IgD-negative memory B cell (primary cell): Measurements from ENCODE around the gene F3. TPM values are rescaled to one million over a fixed set of nuclear protein-coding genes. Genes with fewer than 3 reads are reported as not detected.
"Not testable (repeated sequence)": the region's sequence is repeated elsewhere in the genome, so short reads cannot be mapped to it uniquely, and the experiment has no call there.

Experiments used
- H3K27ac Mint-ChIP-seq, 3 donors: one replicate each; pipeline ENCODE4 v1.8.0; 2020 to 2022; ENCODE audit warnings: mild to moderate bottlenecking in 3 of 3, mixed read lengths in 3 of 3, moderate library complexity in 1 of 3
- H3K27me3 Mint-ChIP-seq: one replicate; pipeline ENCODE4 v1.8.0; 2021; ENCODE audit warnings: mixed read lengths
- H3K36me3 Mint-ChIP-seq: one replicate; pipeline ENCODE4 v1.8.0; 2020; ENCODE audit warnings: mild to moderate bottlenecking, mixed read lengths
- H3K4me1 Mint-ChIP-seq, 3 donors: one replicate each; pipeline ENCODE4 v1.8.0; 2020 to 2022; ENCODE audit warnings: mixed read lengths in 3 of 3, mild to moderate bottlenecking in 1 of 3
- H3K4me3 Mint-ChIP-seq, 4 donors: one replicate each; pipeline ENCODE4 v1.8.0; 2020 to 2022; ENCODE audit warnings: mild to moderate bottlenecking in 4 of 4, mixed read lengths in 4 of 4, moderate library complexity in 3 of 4
- H3K9me3 Mint-ChIP-seq, 3 donors: one replicate each; pipeline ENCODE4 v1.8.0; 2020 to 2021; ENCODE audit warnings: mixed read lengths in 3 of 3, mild to moderate bottlenecking in 1 of 3
- polyA plus RNA-seq: library from polyadenylated mRNA; unstranded; fragments of 300-500 nt; fragmentation: Illumina TruSeq; gene quantifications from one replicate; pipeline ENCODE4 v1.2.3, GENCODE V29; 2021

The F3 gene
- polyA plus RNA-seq = not detected

DNA sequence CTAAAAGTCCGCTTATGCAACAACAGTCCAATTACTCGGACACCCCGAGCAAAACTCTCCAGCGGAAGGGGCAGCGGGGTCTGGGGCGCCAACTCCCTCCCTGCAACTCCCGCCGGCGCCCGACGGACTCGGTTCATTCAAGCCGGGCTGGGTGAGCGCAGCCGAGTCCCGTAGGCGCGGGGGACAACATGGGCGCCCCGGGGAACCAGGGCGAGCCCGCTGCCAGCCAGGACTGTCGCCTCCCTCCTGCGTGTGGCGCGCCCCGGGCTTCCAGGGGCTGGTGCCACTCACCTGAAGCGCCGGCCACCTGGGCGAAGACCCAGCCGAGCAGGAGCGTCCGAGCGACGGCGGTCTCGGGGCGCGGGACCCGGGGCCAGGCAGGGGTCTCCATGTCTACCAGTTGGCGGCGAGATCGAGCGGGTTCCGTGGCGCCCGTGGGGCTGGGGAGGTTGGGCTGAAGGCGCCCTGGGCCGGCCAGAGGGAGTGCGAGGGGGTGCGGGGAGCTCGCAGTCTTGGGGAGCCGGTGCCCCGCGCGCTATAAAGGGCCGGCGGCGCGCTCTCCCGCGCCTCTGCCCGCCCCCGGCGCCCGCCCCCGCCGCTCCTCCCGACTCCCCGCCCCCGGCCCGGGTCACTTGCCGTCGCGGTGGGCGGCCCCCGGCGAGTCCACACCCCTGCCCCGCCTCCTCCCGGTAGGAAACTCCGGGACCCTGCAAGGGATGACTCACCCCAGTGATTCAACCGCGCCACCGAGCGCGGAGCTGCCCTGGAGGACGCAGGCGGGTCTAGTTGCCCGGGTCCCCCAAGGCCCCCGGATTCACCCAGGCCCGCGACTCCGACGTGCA is at the start of gene F3:
F3 (minus strand) TSS at position 514 of the 842 bp plus-strand sequence; CDS start at position 391, 123 bp downstream.
- H3K27ac Mint-ChIP-seq = no peak within 1 kb of the TSS
- H3K4me3 Mint-ChIP-seq = peak within 1 kb of the TSS; percentile 69 to 91 (median 85)

DNA sequence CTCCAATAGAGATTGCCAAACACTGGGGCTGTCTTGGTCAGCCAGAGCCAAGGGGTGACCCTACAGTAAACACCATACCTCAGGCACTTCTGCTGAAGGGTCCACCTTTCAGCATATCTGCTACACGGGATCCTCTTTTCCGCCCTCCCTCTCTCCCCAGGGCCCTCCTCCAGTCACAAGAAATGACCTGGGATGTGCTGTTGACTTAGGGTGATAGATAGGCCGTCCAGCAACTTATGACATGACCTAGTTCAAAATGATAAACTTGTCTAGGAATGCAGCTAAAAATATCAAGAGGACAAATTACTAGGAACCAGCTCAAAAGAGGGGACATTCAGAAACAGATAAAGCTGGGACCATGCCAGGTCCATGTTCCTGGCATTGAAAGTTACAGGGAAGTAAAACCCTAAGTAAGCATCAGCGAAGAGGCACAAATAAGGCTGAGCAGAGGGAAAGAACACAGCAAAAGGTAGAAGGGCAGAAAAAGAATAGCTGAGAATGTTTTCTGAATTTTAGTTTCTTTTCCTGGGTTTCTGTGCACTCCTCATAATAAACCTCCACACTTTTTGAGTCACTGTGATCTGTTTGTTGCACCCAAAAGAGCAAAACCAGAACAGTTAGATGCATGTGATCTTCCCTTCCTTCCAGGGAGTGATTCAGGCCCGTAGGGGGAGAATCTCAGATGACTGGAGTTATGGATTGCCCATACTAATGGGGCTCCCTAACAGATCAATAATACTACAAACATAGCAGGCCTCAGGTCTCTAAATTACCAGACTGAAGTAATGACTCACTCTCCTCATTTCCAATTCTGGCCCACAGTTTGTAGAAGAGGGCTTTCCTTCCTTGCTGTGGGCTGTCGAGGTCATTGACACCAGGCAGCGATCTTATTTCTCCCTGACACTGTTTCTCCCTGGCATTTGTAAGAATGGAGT is 48.9 kb upstream of the F3 start:
- Mint-ChIP-seq H3K9me3 (no peaks in the 10 kb centered on the region), H3K27me3 (peaks cover 6% of the 10 kb centered on the region), H3K36me3 (no peaks in the 10 kb centered on the region), H3K4me1 (no peaks in the 10 kb centered on the region), H3K27ac (no peak overlapping the region), H3K4me3 (no peak overlapping the region)

More for the DNA sequence above, at the start of gene F3:
- Mint-ChIP-seq H3K27me3 (peaks cover 34% of the 10 kb centered on the region), H3K4me1 (peaks cover 6 to 11% (median 7%) of the 10 kb centered on the region in 3 donors), H3K36me3 (no peaks in the 10 kb centered on the region), H3K9me3 (no peaks in the 10 kb centered on the region)

DNA sequence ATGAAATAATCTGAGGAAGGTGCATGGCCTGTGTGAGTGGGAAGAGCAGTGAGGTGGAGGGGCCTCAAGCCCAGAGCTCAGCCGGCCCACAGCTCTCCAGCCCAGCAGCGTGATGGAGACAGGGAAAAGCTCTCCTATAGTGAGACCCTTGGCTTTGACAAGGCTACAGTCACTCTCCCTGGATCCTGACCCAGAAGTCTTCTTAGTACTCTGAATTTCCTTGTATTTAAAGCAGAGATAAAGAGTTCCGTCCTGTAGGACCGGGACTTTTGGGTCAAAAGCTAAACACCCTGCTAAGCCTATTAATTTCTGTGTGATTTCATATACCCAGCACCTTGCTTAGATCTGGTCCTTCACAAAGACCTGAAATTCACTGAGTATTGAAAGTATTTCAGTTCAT is 48.2 kb upstream of the F3 start:
- H3K27me3 Mint-ChIP-seq = peaks cover 6% of the 10 kb centered on the region

DNA sequence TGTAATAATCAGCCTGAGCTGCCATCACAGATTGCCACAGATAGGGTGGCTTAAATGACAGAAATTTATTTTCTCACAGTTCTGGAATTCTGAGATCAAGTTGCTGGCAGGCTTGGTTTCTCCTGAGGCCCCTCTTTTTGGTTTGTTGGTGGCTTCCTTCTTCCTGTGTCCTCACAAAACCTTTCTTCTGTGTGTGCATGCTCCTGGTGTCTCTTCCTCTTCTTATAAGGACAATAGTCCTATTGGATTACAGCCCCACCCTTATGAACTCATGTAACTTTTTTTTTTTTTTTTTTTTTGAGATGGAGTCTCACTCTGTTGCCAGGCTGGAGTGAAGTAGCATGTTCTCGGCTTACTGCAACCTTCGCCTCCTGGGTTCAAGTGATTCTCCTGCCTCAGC is 41.0 kb upstream of the F3 start:
- Mint-ChIP-seq H3K27me3 (peaks cover 8% of the 10 kb centered on the region), H3K4me3 (no peak overlapping the region), H3K27ac (peak overlapping the region in 1 of 3 donors; percentile 10), H3K9me3 (peaks cover 3 to 15% (median 5%) of the 10 kb centered on the region in 3 donors), H3K4me1 (no peaks in the 10 kb centered on the region), H3K36me3 (peaks cover 2% of the 10 kb centered on the region)

More for the DNA sequence above, 48.2 kb upstream of the F3 start:
- Mint-ChIP-seq H3K4me3 (no peak overlapping the region), H3K9me3 (no peaks in the 10 kb centered on the region), H3K27ac (no peak overlapping the region), H3K4me1 (no peaks in the 10 kb centered on the region), H3K36me3 (no peaks in the 10 kb centered on the region)

DNA sequence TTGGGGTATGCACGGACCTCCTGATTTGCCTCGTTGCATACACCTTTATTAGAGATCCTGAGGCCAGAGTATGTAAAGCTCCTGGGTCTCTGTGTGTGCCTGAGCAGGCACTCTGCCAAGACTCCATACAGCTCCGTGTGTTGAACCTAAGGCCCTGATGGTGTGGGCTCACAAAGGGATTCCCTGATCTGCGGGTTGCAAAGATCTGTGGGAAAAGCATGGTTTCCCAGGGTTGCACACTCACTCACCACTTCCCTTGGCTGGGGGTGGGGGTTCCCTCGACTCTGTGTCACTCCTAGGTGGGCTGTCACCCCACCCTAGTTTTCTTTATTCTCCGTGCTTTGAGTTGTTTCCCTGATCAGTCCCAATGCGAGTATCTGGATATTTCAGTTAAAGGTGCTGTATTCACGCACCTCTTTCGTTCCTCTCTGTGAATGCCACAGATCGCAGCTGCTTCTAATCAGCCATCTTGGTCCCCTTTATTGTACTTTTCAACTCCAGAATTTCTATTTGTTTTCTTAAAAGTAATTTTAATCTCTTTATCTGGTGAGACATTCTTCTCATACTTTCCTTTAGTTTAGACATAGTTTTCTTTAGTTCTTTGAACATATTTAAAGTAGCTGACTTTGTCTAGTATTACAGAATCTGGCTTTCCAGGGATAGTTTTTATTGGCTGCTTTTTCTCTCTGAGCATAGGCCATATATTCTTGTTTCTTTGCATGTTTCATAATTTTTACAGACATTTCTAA is 39.0 kb upstream of the F3 start:
- peaks cover 2% of the 10 kb centered on the region for H3K36me3 Mint-ChIP-seq
- no peak overlapping the region for H3K4me3 Mint-ChIP-seq
- H3K4me1 Mint-ChIP-seq = no peaks in the 10 kb centered on the region
- peaks cover 8 to 22% (median 12%) of the 10 kb centered on the region in 3 donors for H3K9me3 Mint-ChIP-seq
- no peak overlapping the region for H3K27ac Mint-ChIP-seq
- H3K27me3 Mint-ChIP-seq = peaks cover 4% of the 10 kb centered on the region

DNA sequence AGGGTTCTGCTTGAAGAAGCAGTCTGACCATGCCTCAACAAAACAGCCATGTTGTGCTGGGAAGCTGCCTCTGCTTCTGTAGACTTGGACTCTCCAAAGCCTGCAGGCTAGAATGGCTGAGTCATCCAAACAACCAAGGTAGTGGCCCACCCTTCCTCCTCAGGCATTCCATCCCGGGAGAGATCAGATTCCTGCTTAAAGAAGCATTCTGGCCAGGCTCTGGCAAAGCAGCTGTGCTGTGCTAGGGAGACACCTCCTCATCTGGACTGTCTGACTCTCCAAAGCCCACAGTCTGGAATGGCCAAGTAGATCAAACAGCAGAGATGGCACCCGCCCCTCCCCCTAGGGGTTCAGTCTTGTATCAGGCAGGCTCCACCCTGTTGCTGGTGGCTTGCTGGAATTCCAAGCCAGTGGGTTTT is 38.3 kb upstream of the F3 start:
- H3K4me1 Mint-ChIP-seq = no peaks in the 10 kb centered on the region
- peaks cover 8 to 22% (median 12%) of the 10 kb centered on the region in 3 donors for H3K9me3 Mint-ChIP-seq
- H3K27ac Mint-ChIP-seq = no peak overlapping the region
- H3K36me3 Mint-ChIP-seq = peaks cover 2% of the 10 kb centered on the region
- no peak overlapping the region for H3K4me3 Mint-ChIP-seq
- peaks cover 4% of the 10 kb centered on the region for H3K27me3 Mint-ChIP-seq

DNA sequence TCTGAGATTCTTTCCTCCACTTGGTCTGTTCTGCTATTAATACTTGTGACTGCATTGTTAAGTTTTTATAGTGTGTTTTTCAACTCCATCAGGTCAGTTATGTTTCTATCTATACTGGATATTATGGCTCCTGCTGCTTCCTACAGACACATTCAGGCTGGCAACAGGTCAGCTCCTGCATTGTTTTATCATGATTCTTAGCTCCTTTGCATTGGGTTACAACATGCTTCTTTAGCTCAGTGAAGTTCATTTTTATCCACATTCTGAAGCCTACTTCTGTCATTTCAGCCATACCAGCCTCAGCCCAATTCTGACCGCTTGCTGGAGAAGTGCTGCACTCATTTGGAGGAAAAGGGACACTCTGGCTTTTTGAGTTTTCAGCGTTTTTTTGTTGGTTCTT is 37.3 kb upstream of the F3 start:
- H3K4me1 Mint-ChIP-seq = no peaks in the 10 kb centered on the region
- H3K36me3 Mint-ChIP-seq = peaks cover 2% of the 10 kb centered on the region
- H3K4me3 Mint-ChIP-seq = no peak overlapping the region
- H3K27ac Mint-ChIP-seq = no peak overlapping the region
- peaks cover 4% of the 10 kb centered on the region for H3K27me3 Mint-ChIP-seq
- H3K9me3 Mint-ChIP-seq = peaks cover 8 to 23% (median 12%) of the 10 kb centered on the region in 3 donors

DNA sequence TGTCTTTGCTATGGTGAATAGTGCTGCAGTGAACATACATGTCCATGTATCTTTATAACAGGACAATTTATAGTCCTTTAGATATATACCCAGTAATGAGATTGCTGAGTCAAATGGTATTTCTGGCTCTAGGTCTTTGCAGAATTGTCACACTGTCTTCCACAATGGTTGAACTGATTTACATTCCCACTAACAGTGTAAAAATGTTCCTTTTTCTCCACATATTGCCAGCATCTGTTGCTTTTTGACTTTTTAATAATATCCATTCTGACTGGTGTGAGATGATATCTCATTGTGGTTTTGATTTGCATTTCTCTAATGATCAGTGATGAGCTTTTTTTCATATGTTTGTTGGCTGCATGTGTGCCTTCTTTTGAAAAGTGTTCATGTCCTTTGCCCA is 32.4 kb upstream of the F3 start:
- not testable (repeated sequence) for H3K4me3 Mint-ChIP-seq, H3K4me1 Mint-ChIP-seq, H3K27ac Mint-ChIP-seq, H3K36me3 Mint-ChIP-seq, H3K27me3 Mint-ChIP-seq
- peaks cover 9 to 31% (median 23%) of the 10 kb centered on the region in 3 donors for H3K9me3 Mint-ChIP-seq

DNA sequence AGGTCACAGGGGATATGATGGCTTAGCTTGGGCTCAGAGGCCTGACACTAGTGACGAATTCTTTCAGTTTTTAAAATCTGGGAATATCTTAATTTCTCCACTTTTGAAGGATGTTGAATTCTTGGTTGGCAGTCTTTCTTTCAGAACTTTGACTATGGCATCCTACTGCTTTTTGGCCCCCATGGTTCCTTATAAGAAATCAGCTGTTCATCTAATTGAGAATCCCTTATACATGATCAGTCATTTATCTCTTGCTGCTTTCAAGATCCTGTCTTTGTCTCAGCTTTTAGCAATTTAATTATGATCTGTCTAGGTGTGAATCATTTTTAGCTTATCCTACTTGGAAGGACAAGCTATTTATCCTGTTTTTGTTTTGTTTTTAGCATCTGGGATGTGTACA is 31.2 kb upstream of the F3 start:
- H3K27ac Mint-ChIP-seq = no peak overlapping the region
- peaks cover 4% of the 10 kb centered on the region for H3K27me3 Mint-ChIP-seq
- no peaks in the 10 kb centered on the region for H3K4me1 Mint-ChIP-seq
- H3K4me3 Mint-ChIP-seq = peak overlapping the region in 1 of 4 donors; percentile 19
- no peaks in the 10 kb centered on the region for H3K36me3 Mint-ChIP-seq
- peaks cover 7 to 23% (median 20%) of the 10 kb centered on the region in 3 donors for H3K9me3 Mint-ChIP-seq

DNA sequence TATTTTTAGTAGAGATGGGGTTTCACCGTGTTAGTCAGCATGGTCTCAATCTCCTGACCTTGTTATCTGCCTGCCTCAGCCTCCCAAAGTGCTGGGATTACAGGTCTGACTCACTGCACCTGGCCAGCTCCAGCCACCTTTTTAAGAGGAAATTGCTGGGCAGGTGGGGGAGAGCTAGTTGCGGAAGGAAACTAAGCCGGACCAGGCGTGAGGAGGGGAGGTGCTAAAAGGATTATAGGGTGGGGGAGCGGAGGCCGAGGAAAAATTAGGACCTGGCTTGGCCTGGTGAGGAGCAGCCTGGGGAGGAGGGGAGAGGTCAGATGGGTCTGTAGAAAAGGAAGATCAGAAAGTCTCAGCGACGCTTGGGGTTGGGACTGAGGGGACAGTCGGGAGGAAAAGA is 29.4 kb upstream of the F3 start:
- H3K4me3 Mint-ChIP-seq, H3K27me3 Mint-ChIP-seq, H3K4me1 Mint-ChIP-seq, H3K27ac Mint-ChIP-seq, H3K36me3 Mint-ChIP-seq: not testable (repeated sequence)
- H3K9me3 Mint-ChIP-seq = peaks cover 2 to 15% (median 11%) of the 10 kb centered on the region in 3 donors

DNA sequence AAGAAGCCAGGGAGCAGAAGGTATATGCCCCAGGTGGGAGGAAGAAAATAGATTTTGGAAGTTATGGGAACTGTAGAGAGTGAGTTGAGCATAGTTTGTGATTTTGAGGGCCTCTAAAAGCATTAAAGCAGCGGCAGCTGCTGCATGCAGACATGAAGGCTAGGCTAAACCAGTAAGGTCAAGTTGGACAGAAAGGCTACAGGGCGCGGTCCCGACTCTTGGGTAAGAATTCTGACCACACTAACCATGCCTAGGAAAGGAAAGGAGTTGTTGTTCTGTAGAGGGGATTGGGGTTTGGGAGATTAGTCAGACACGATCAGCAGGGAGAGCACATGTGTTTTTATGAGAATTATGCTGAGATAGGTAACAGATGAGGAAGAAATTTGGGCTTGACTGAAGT is 27.2 kb upstream of the F3 start:
- peaks cover 2 to 14% (median 11%) of the 10 kb centered on the region in 3 donors for H3K9me3 Mint-ChIP-seq
- not testable (repeated sequence) for H3K36me3 Mint-ChIP-seq, H3K4me1 Mint-ChIP-seq, H3K4me3 Mint-ChIP-seq, H3K27ac Mint-ChIP-seq, H3K27me3 Mint-ChIP-seq

DNA sequence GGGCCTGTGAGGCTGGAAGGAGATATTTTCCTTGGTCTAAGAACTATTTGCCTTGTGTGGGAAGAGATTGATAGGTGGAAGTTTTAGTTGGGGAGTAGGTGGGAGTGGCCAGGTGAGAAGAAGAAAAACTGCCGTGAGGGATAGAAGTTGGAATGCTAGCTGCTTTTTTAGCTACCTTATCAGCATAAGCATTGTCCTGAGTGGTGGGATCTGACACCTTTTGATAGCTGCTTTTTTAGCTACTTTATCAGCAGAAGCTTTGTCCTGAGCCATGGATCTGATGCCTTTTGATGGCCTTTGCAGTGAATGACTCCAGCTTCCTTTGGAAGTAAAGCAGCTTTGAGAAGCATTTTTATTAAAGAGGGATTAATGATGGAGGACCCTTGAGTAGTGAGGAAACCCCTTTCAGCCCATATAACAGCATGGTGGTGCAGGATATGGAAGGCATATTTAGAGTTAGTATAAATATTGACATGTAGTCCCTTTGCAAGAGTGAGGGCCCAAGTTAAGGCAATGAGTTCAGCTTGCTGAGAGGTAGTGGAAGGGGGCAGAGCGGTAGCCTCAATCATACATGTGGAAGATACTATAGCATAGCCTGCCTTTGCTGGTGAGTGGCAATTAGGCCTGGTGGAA is 26.5 kb upstream of the F3 start:
- not testable (repeated sequence) for H3K4me3 Mint-ChIP-seq, H3K27me3 Mint-ChIP-seq, H3K36me3 Mint-ChIP-seq, H3K4me1 Mint-ChIP-seq, H3K27ac Mint-ChIP-seq
- peaks cover 2 to 13% (median 9%) of the 10 kb centered on the region in 3 donors for H3K9me3 Mint-ChIP-seq

DNA sequence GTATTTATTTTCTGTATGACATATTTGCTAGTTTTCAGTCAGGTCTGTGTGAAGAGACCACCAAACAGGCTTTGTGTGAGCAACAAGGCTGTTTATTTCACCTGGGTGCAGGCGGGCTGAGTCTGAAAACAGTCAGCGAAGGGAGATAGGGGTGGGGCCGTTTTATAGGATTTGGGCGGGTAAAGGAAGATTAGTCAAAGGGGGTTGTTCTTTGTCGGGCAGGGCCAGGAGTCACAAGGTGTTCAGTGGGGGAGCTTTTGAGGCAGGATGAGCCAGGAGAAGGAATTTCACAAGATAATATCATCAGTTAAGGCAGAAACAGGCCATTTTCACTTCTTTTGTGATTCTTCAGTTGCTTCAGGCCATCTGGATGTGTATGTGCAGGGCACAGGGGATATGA is 24.9 kb upstream of the F3 start:
- not testable (repeated sequence) for H3K4me1 Mint-ChIP-seq, H3K4me3 Mint-ChIP-seq, H3K9me3 Mint-ChIP-seq, H3K36me3 Mint-ChIP-seq, H3K27me3 Mint-ChIP-seq, H3K27ac Mint-ChIP-seq

DNA sequence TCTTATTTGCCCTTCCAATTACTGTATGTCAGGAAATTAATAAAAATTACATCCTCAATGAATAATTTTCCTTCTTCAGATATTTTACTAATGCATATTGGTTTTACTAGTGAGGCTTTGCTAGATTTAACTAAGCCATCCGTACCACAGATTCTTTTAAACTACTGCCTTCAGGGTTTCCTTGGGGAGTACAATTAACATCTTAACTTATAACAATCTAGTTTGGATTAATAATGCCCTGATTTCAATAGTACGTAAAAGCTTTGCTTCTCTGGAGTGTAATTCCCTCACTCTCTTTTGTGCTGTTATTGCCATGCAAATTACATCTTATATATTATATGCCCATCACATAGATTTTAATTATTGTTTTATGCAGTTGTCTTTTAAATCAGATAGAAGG is 24.3 kb upstream of the F3 start:
- H3K9me3 Mint-ChIP-seq = peaks cover 0 to 4% (median 0%) of the 10 kb centered on the region in 3 donors
- no peak overlapping the region for H3K4me3 Mint-ChIP-seq
- H3K27ac Mint-ChIP-seq = no peak overlapping the region
- H3K36me3 Mint-ChIP-seq = no peaks in the 10 kb centered on the region
- peaks cover 3% of the 10 kb centered on the region for H3K27me3 Mint-ChIP-seq
- no peaks in the 10 kb centered on the region for H3K4me1 Mint-ChIP-seq
